Stimulated activated CD4-positive, alpha-beta T cell treated with anti-CD3 and anti-CD28 coated beads, Interleukin-1b, Interleukin-23, amount 100 ng/mL, for 24 hours (primary cell): Measurements from ENCODE around the gene KCNH5.

Experiments
- DNase-seq, 4 experiments: peaks; one replicate each; pipeline ENCODE4 v3.0.0-alpha.2; 2020; ENCODE audit warnings: low read depth in 4 of 4, low spot score in 1 of 4

KCNH5 gene

GRCh38 chr14:63045234-63045611 lies at the start of gene KCNH5:
TSS of gene KCNH5 (minus strand) at chr14:63045458. CDS start at chr14:63045186, 272 bp downstream.
- DNase-seq: peak in 1 of 4 experiments; percentile 17

- no peak for DNase-seq
Measured at GRCh38 chr14:63091394-63091996, 46.2 kb upstream of the KCNH5 start.

GRCh38 chr14:63088865-63089264 lies 43.6 kb upstream of the KCNH5 start:
- DNase-seq: no peak

GRCh38 chr14:63078569-63078968 lies 33.3 kb upstream of the KCNH5 start:
- no peak for DNase-seq

GRCh38 chr14:63076488-63076887 lies 31.2 kb upstream of the KCNH5 start:
- DNase-seq: no peak

- DNase-seq: no peak
Measured at GRCh38 chr14:63055631-63056030, 10.4 kb upstream of the KCNH5 start.

GRCh38 chr14:63051992-63052391 lies 6.7 kb upstream of the KCNH5 start:
- DNase-seq: no peak

GRCh38 chr14:63051301-63051700 lies 6.0 kb upstream of the KCNH5 start:
- DNase-seq: no peak

GRCh38 chr14:63050694-63051093 lies 5.4 kb upstream of the KCNH5 start:
- no peak for DNase-seq

- DNase-seq: no peak
Measured at GRCh38 chr14:63046339-63047268, 1.3 kb upstream of the KCNH5 start.

GRCh38 chr14:63045612-63046320 lies 508 bp upstream of the KCNH5 start:
- no peak for DNase-seq

- DNase-seq: no peak
Measured at GRCh38 chr14:63039866-63040265, 5.4 kb downstream of the KCNH5 start.

- DNase-seq: no peak
Measured at GRCh38 chr14:63032641-63033040, 12.6 kb downstream of the KCNH5 start.

GRCh38 chr14:63032076-63032475 lies 13.2 kb downstream of the KCNH5 start:
- no peak for DNase-seq

- DNase-seq: no peak
Measured at GRCh38 chr14:63030113-63030512, 15.1 kb downstream of the KCNH5 start.

GRCh38 chr14:63027719-63028118 lies 17.5 kb downstream of the KCNH5 start:
- DNase-seq: no peak

GRCh38 chr14:63026491-63026890 lies 18.8 kb downstream of the KCNH5 start:
- DNase-seq: no peak

- no peak for DNase-seq
Measured at GRCh38 chr14:63014621-63015020, 30.6 kb downstream of the KCNH5 start.

GRCh38 chr14:63012171-63012570 lies 33.1 kb downstream of the KCNH5 start:
- no peak for DNase-seq

GRCh38 chr14:63011623-63012022 lies 33.6 kb downstream of the KCNH5 start:
- no peak for DNase-seq

- DNase-seq: no peak
Measured at GRCh38 chr14:63009495-63009894, 35.8 kb downstream of the KCNH5 start.

- DNase-seq: no peak
Measured at GRCh38 chr14:63006531-63006930, 38.7 kb downstream of the KCNH5 start.
